DOHH2 (cell line): ENCODE data around the gene DRICH1.

ENCODE experiments used
- CTCF ChIP-seq: fragments of 200-600 bp; sonication (generic); IDR thresholded peaks from one replicate; pipeline ENCODE4 v1.5.1; 2014; ENCODE audit warnings: antibody characterized with exemption, mild to moderate bottlenecking, low read depth, low read length; ENCODE audit not compliant: poor library complexity, severe bottlenecking
- EZH2phosphoT487 ChIP-seq: fragments of 200-600 bp; sonication (generic); IDR thresholded peaks from 2 replicates; pipeline ENCODE4 v1.6.1; 2017; ENCODE audit warnings: borderline replicate concordance, mild to moderate bottlenecking, antibody characterized with exemption, low read length, moderate library complexity, mixed read lengths

GRCh38 chr22:23576681-23577080 lies 55.4 kb downstream of the DRICH1 start:
- no peak for TF ChIP-seq CTCF
- TF ChIP-seq EZH2phosphoT487: no peak
